ENCODE measurements around the gene PPT2.

PPT2 gene

DNA sequence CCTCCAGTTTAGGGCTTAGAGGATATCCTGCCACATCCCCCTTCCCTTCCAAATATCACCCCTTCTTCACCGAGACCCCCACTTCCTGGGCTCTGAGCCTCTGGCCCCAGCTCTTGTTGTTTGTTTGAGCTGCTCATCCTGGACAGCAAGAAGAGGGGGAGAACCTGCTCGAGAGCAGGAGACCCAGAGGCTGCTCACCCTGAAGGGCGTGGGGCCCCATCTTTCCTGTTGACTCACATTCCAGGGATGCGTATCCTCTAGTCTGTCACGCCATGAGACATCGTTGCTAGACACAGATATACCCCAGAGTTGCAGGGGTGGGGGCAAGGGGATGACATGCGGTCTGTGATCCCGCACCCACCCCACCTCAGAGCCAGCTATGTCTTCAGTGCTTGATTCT lies 39.1 kb upstream of the PPT2 start:
- H3K4me1 Mint-ChIP-seq = peaks cover 28% of the 10 kb centered on the region
- H3K27me3 Mint-ChIP-seq = no peaks in the 10 kb centered on the region
- ATAC-seq (replicated peaks; ENCODE audit: extremely low read depth, poor library complexity, severe bottlenecking) (no peak), DNase-seq (ENCODE audit: low spot score in 2 of 2) (no peak)
- H3K9me3 Mint-ChIP-seq = no peaks in the 10 kb centered on the region
- peaks cover 23% of the 10 kb centered on the region for H3K36me3 Mint-ChIP-seq (ENCODE audit: insufficient read depth)
- H3K27ac Mint-ChIP-seq (ENCODE audit: low read depth) = peak overlapping the region; percentile 72
- no peak overlapping the region for H3K4me3 Mint-ChIP-seq

DNA sequence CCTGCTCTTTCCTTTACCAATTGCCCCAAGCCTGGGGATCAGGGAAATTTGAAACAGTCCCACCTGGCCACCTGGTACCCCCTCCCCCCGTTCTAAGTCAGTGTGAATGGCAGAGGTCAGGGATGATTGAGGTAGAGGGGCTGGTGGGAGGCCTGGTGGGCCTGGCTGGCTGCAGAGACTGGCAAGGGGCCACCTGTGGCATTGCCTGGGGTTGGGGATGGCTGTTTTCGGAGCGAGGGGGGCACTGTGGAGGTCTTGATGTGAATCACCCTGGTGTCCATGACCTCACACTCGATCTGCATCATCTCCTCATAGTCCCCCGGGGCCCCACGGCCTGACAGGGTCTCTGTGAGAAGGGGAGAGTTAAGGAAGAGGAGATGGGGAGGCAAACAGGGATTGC lies 38.3 kb upstream of the PPT2 start:
- peaks cover 26% of the 10 kb centered on the region for H3K4me1 Mint-ChIP-seq
- H3K9me3 Mint-ChIP-seq = no peaks in the 10 kb centered on the region
- H3K27me3 Mint-ChIP-seq = no peaks in the 10 kb centered on the region
- ATAC-seq (replicated peaks; ENCODE audit: extremely low read depth, poor library complexity, severe bottlenecking) = no peak
- peak overlapping the region; percentile 72 for H3K27ac Mint-ChIP-seq (ENCODE audit: low read depth)
- DNase-seq (ENCODE audit: low spot score in 2 of 2) = no peak
- H3K36me3 Mint-ChIP-seq (ENCODE audit: insufficient read depth) = peaks cover 30% of the 10 kb centered on the region
- H3K4me3 Mint-ChIP-seq = no peak overlapping the region

DNA sequence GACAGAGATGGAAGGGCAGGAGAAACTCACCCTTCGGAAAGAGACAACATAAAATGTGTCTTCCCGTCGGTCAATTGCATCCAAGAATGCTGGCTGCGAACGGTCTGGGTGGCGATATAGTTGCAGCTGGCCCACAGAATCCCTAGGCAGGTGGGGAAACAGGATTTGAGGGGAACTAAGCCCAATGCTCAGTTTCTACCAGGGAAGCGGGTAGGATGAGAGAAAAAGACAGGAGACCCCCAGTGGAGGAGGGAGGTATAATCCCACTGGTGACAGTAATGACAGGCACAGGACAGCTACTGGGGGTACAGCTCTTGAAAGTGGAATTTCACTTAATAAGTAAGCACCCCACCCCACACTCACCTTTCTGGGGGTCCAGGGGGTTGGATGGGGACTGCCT lies 37.3 kb upstream of the PPT2 start:
- Mint-ChIP-seq H3K4me1 (peaks cover 26% of the 10 kb centered on the region), H3K4me3 (no peak overlapping the region), H3K9me3 (no peaks in the 10 kb centered on the region), H3K27ac (ENCODE audit: low read depth) (no peak overlapping the region), H3K36me3 (ENCODE audit: insufficient read depth) (peaks cover 37% of the 10 kb centered on the region), H3K27me3 (no peaks in the 10 kb centered on the region)
- no peak for ATAC-seq (replicated peaks; ENCODE audit: extremely low read depth, poor library complexity, severe bottlenecking)
- DNase-seq (ENCODE audit: low spot score in 2 of 2) = no peak

DNA sequence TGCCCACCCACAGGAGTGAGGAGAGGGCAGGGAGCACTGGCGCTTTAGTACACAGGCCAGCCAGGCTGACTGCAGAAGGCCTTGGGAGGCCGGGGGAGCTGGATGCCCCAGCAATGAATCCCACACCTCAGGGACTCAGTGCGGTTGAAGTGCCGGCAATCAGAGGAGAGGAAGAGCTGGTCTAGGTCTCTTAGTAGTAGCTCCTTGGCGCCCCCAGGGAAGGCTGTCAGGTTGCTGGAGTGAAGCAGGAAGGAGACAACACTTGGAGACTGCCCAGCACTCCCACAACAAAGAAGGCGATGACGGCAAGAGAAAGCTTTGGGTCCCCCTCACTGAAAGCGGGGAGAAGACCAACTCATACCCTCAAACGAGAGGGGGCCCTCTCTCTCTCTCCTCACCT lies 36.5 kb upstream of the PPT2 start:
- no peak overlapping the region for H3K27ac Mint-ChIP-seq (ENCODE audit: low read depth)
- no peaks in the 10 kb centered on the region for H3K27me3 Mint-ChIP-seq
- DNase-seq (ENCODE audit: low spot score in 2 of 2) (no peak), ATAC-seq (replicated peaks; ENCODE audit: extremely low read depth, poor library complexity, severe bottlenecking) (no peak)
- H3K36me3 Mint-ChIP-seq (ENCODE audit: insufficient read depth) = peaks cover 45% of the 10 kb centered on the region
- H3K9me3 Mint-ChIP-seq = no peaks in the 10 kb centered on the region
- no peak overlapping the region for H3K4me3 Mint-ChIP-seq
- H3K4me1 Mint-ChIP-seq = peaks cover 26% of the 10 kb centered on the region

DNA sequence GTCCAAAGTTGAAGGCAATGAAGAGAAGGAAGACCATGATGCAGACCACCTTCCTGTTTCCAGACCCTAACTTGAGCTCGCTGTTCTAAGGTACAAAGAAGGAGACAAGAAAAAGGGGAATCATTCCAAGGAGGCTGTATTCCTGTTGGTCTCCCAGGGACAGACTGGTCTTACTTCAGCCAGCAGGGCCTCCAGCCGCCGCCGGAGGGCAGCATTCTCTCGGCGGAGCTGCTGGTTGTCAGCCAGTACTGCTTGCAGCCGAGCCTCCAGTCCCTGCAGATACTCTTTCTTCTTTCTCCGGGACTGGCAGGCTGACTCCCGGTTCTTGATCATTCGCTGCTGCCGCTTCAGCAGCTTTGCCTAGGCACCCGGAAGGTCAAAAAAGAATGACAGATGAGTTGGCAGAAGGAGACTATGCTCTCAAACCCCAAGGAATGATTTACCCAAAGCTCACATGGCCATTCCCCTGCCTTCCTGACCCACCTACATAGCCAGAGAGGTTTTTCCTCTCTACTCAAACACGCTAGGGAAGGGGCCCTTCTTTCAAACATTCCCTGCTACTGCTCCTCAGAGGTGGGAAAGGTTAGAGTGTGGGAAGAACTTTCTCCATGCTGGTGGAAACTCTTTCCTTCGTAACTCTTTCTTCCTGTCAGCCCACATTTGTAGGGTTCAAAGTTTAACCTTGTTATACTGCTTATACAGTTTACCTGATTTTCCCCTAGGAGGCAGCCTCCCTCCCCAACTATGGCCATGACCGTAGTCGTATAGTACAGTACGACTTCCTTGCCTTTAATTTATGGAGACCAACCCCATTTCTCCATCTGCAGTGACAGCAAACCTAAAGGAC lies 34.9 kb upstream of the PPT2 start:
- peaks cover 59% of the 10 kb centered on the region for H3K36me3 Mint-ChIP-seq (ENCODE audit: insufficient read depth)

DNA sequence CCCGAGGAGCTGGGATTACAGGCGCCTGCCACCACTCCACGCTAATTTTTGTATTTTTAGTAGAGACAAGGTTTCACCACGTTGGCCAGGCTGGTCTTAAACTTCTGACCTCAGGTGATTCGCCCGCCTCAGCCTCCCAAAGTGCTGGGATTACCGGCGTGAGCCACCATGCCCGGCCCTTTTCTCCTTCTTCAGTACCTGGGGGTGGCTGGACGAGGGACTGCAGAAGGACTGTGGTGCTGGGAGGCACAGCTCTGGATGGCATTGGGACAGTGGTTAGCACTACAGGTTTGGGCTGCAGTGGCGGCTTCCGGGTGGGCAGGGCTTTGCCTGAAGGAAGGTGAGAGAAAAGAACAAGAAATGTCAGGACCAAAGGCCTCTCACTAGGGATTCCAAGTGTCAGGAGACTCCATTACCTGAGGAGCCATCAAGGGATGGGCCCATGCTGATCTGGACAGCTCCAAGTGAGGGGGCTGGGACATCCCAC lies 33.3 kb upstream of the PPT2 start:
- Mint-ChIP-seq H3K4me1 (peaks cover 24% of the 10 kb centered on the region), H3K4me3 (no peak overlapping the region), H3K36me3 (ENCODE audit: insufficient read depth) (peaks cover 64% of the 10 kb centered on the region), H3K27me3 (no peaks in the 10 kb centered on the region), H3K9me3 (no peaks in the 10 kb centered on the region), H3K27ac (ENCODE audit: low read depth) (no peak overlapping the region)
- DNase-seq (ENCODE audit: low spot score in 2 of 2) (no peak), ATAC-seq (replicated peaks; ENCODE audit: extremely low read depth, poor library complexity, severe bottlenecking) (no peak)

More for the DNA sequence above, 34.9 kb upstream of the PPT2 start:
- H3K4me1 Mint-ChIP-seq = peaks cover 18% of the 10 kb centered on the region
- ATAC-seq (replicated peaks; ENCODE audit: extremely low read depth, poor library complexity, severe bottlenecking) (peak; percentile 65), DNase-seq (ENCODE audit: low spot score in 2 of 2) (peak; percentile 40 to 53)
- H3K27ac Mint-ChIP-seq (ENCODE audit: low read depth) = peak overlapping the region; percentile 75
- no peaks in the 10 kb centered on the region for H3K9me3 Mint-ChIP-seq
- H3K4me3 Mint-ChIP-seq = no peak overlapping the region
- no peaks in the 10 kb centered on the region for H3K27me3 Mint-ChIP-seq

DNA sequence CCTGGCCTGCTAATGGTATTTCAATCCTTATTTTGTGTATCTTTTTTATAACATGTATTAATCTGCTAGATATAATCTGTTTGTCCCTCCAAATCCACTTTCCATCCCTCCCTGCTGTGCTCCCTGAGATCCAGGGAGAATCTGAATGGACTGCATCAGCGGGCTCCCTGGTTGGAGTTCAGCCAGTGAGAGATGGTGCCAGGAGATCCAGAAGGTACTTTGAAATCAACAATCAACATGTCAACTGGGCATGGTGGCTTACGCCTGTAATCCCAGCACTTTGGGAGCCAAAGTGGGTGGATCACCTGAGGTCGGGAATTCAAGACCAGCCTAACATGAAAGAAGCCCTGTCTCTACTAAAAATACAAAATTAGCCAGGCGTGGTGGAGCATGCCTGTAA lies 30.3 kb upstream of the PPT2 start:
- Mint-ChIP-seq H3K27ac (ENCODE audit: low read depth) (no peak overlapping the region), H3K4me3 (no peak overlapping the region), H3K27me3 (no peaks in the 10 kb centered on the region), H3K36me3 (ENCODE audit: insufficient read depth) (peaks cover 66% of the 10 kb centered on the region), H3K9me3 (no peaks in the 10 kb centered on the region), H3K4me1 (peaks cover 50% of the 10 kb centered on the region)
- no peak for DNase-seq (ENCODE audit: low spot score in 2 of 2)
- no peak for ATAC-seq (replicated peaks; ENCODE audit: extremely low read depth, poor library complexity, severe bottlenecking)

DNA sequence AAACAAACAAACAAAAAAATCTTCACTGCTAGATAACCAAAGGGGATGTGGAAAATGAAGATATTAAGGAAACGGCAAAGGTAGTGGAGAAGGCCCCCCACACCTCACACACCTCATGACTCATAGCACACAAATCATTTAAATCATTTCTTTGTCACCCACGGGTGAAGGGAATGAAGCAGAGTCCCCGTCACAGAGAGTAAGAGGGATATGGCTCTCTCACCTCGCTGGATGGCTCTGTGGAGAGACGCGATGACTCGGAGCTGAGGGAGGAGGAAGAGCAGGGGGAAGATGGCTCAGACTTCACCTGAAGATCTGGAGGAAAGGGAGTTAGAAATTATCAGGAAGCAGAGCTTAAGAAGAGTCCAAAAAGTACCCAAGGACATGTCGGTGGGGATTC lies 27.1 kb upstream of the PPT2 start:
- Mint-ChIP-seq H3K27ac (ENCODE audit: low read depth) (peak overlapping the region; percentile 94), H3K9me3 (no peaks in the 10 kb centered on the region), H3K4me1 (peaks cover 56% of the 10 kb centered on the region), H3K4me3 (peak overlapping the region; percentile 99), H3K27me3 (no peaks in the 10 kb centered on the region), H3K36me3 (ENCODE audit: insufficient read depth) (peaks cover 40% of the 10 kb centered on the region)
- DNase-seq (ENCODE audit: low spot score in 2 of 2) (no peak), ATAC-seq (replicated peaks; ENCODE audit: extremely low read depth, poor library complexity, severe bottlenecking) (no peak)

DNA sequence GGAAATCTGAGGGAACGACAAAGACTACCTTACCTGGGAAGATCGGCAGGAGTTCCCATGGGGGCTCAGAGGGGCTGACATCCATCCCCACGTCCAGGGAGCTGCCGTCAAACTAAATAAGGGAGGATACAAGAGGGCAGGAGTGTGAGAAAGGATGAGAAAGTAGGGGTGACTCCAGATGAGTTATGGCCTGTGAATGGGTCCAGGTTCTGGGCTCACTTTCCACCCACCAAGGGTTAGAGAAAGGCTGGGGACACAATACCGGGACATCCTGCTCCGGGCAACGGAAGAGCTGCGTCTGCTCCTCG lies 26.6 kb upstream of the PPT2 start:
- ATAC-seq (replicated peaks; ENCODE audit: extremely low read depth, poor library complexity, severe bottlenecking) (no peak), DNase-seq (ENCODE audit: low spot score in 2 of 2) (no peak)
- H3K36me3 Mint-ChIP-seq (ENCODE audit: insufficient read depth) = peaks cover 36% of the 10 kb centered on the region
- H3K27ac Mint-ChIP-seq (ENCODE audit: low read depth) = peak overlapping the region; percentile 94
- H3K27me3 Mint-ChIP-seq = no peaks in the 10 kb centered on the region
- H3K4me3 Mint-ChIP-seq = peak overlapping the region; percentile 99
- no peaks in the 10 kb centered on the region for H3K9me3 Mint-ChIP-seq
- peaks cover 56% of the 10 kb centered on the region for H3K4me1 Mint-ChIP-seq

DNA sequence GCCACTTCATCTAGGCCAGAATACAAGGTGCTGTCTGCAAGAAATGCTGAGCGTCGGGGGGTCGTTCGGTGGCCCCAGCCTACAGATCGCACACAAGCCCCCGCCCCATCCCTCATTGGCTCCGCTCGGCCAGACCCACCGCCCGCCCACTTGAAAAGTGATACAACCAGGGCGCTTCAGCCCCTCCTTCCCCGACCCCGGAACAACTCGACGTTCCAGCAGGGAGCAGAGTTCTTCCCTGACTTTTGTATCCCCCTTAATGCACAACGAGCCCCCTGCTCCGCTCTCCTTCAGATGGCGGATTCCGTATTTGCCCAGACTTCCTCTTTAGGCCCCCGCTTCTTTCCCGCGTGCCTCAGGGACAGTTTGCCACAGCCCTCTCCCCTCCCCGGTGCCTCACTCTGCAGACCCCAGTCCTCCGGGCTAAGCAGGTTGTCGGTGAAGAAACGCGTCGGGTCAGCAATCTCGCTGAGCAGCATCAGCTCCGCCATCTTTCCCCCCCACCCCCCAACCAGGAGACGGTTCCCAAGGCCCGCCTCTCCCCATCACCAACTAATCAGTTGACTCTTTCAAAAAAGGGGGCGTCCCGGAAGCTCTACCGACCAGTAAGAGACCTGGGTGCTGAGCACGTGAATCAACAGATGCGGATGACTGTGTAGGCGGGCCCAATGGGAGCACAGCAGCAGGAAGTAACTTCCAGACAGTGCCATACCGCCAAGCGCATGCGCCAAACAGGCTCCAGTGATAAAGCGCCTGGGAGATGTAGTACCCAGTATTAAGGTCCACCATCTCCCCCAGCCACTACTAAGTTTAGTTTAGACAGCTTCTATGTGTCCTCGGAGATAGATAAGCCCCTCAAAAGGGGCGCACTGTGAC lies 26.0 kb upstream of the PPT2 start, which contains the start of gene ATF6B:
Gene ATF6B, minus strand, starts transcription at position 530 of the 876 bp plus-strand sequence. Its CDS starts 39 bp downstream, at position 491.
- Mint-ChIP-seq H3K9me3 (no peaks in the 10 kb centered on the region), H3K4me1 (peaks cover 56% of the 10 kb centered on the region), H3K4me3 (peak within 1 kb of the TSS; percentile 99), H3K27ac (ENCODE audit: low read depth) (peak within 1 kb of the TSS; percentile 94), H3K27me3 (no peaks in the 10 kb centered on the region), H3K36me3 (ENCODE audit: insufficient read depth) (peaks cover 30% of the 10 kb centered on the region)
- DNase-seq (ENCODE audit: low spot score in 2 of 2) (peak; percentile 85 to 96), ATAC-seq (replicated peaks; ENCODE audit: extremely low read depth, poor library complexity, severe bottlenecking) (peak; percentile 99)

DNA sequence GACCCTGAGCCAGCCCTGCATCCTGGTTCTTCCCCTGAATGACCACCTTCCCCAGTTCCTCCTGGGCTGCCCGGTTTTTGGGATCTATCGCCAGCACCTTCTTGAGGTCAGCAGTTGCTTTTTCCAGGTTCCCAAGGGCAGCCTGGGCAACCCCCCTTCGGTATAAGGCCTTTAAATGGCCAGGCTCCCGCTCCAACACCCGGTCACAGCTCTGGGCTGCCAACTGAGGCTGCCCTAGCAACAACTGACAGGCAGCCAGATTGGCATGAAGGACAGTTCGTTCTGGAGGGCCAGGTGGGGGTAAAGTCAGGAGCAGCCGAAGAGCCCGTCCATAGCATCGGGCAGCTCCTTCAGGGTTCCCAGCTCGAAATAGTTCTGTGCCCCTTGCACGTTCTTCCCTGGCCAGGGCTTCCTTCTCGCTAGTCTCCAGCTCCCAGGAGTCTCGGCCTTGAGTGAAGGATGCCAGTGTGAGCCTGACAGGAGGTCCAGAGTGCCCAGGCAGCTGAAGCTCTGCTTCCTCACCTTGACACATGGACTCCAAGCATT lies 25.1 kb upstream of the PPT2 start:
- ATAC-seq (replicated peaks; ENCODE audit: extremely low read depth, poor library complexity, severe bottlenecking) (no peak), DNase-seq (ENCODE audit: low spot score in 2 of 2) (no peak)
- H3K27me3 Mint-ChIP-seq = no peaks in the 10 kb centered on the region
- H3K27ac Mint-ChIP-seq (ENCODE audit: low read depth) = peak overlapping the region; percentile 94
- peaks cover 56% of the 10 kb centered on the region for H3K4me1 Mint-ChIP-seq
- no peaks in the 10 kb centered on the region for H3K9me3 Mint-ChIP-seq
- peak overlapping the region; percentile 99 for H3K4me3 Mint-ChIP-seq
- peaks cover 23% of the 10 kb centered on the region for H3K36me3 Mint-ChIP-seq (ENCODE audit: insufficient read depth)

DNA sequence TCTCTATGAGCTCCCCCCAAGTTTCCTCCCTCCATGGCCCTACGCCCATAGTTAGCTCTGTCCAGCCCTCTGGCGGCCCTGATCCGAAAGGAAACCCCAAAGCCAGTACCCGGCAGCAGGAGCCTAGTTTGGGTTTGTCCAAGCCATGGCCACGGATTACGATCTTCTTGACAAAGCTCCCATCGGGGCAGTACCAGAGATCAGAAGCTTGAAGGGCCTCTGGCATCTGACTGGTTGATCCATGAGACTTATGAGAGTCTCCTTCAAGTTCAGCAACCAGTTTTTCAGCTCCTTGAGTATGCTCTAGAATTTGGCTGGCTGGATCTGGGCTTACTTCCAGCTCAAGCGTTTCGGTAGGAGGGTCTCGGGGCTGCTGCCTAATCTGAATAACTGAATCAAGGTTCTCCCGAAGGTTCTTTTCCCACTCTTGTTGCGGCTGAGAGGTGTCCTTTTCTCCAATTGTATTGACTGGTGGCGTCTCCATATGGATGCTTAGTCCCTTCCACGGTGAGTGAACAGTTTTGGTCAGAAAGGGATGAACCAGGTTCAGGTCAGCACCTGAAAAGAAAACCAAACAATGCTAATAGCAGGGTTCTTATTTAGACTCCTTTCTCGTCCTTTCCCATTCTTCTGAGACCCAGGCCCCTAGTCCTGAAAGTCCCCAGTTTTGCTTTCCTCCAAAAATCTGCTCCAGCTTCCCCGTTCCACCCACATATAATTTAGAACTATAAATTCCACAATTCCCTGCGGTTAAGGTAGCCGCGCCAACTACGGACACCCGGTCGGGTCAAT lies 24.4 kb upstream of the PPT2 start:
- Mint-ChIP-seq H3K36me3 (ENCODE audit: insufficient read depth) (peaks cover 20% of the 10 kb centered on the region), H3K27ac (ENCODE audit: low read depth) (peak overlapping the region; percentile 86), H3K4me3 (peak overlapping the region; percentile 99), H3K4me1 (peaks cover 50% of the 10 kb centered on the region), H3K9me3 (no peaks in the 10 kb centered on the region), H3K27me3 (no peaks in the 10 kb centered on the region)
- no peak for ATAC-seq (replicated peaks; ENCODE audit: extremely low read depth, poor library complexity, severe bottlenecking)
- no peak for DNase-seq (ENCODE audit: low spot score in 2 of 2)
